NCI-H128 (cell line): ENCODE results near the gene KRT37.
"Not testable (repeated sequence)": the region's sequence is repeated elsewhere in the genome, so short reads cannot be mapped to it uniquely, and the experiment has no call there.

Experiments
- DNase-seq: peaks from one replicate; lab custom pipeline; 2025; ENCODE audit not compliant: unreplicated experiment; lab: John Stamatoyannopoulos, UW

The KRT37 gene

GRCh38 chr17:41407226-41407625 lies 17.2 kb downstream of the KRT37 start:
- DNase-seq: no peak

- DNase-seq: no peak
These were observed 18.2 kb downstream of the KRT37 start for GRCh38 chr17:41406205-41406604.

- no peak for DNase-seq
These were observed 20.2 kb downstream of the KRT37 start for GRCh38 chr17:41404024-41404671.

- no peak for DNase-seq
These were observed 20.9 kb downstream of the KRT37 start for GRCh38 chr17:41403404-41404023.

- no peak for DNase-seq
These were observed 22.2 kb downstream of the KRT37 start for GRCh38 chr17:41402161-41402560.

GRCh38 chr17:41396996-41397660 lies 27.3 kb downstream of the KRT37 start, which contains the start of gene KRT31:
TSS of gene KRT31 (minus strand) at chr17:41397608. CDS start at chr17:41397539, 69 bp downstream.
- no peak for DNase-seq

GRCh38 chr17:41396340-41396739 lies 28.0 kb downstream of the KRT37 start:
- no peak for DNase-seq

- no peak for DNase-seq
These were observed 28.8 kb downstream of the KRT37 start for GRCh38 chr17:41395611-41396010.

- not testable (repeated sequence) for DNase-seq
These were observed 29.3 kb downstream of the KRT37 start for GRCh38 chr17:41395044-41395443.

- no peak for DNase-seq
These were observed 30.0 kb downstream of the KRT37 start for GRCh38 chr17:41394254-41394996.

GRCh38 chr17:41393826-41394225 lies 30.6 kb downstream of the KRT37 start:
- DNase-seq: no peak

- DNase-seq: no peak
These were observed 31.1 kb downstream of the KRT37 start for GRCh38 chr17:41393294-41393693.

GRCh38 chr17:41392278-41392677 lies 32.1 kb downstream of the KRT37 start:
- no peak for DNase-seq

GRCh38 chr17:41391535-41391934 lies 32.9 kb downstream of the KRT37 start:
- no peak for DNase-seq

GRCh38 chr17:41390411-41390938 lies 33.9 kb downstream of the KRT37 start:
- no peak for DNase-seq

- no peak for DNase-seq
These were observed 36.7 kb downstream of the KRT37 start for GRCh38 chr17:41387670-41388069.

- DNase-seq: no peak
These were observed 38.2 kb downstream of the KRT37 start for GRCh38 chr17:41386227-41386626.

GRCh38 chr17:41383690-41384089 lies 40.7 kb downstream of the KRT37 start:
- no peak for DNase-seq

- no peak for DNase-seq
These were observed 42.0 kb downstream of the KRT37 start for GRCh38 chr17:41382394-41382793.

GRCh38 chr17:41381943-41382342 lies 42.4 kb downstream of the KRT37 start, which contains the start of gene KRT34:
TSS of gene KRT34 (minus strand) at chr17:41382306. CDS start at chr17:41382246, 60 bp downstream.
- DNase-seq: not testable (repeated sequence)

- not testable (repeated sequence) for DNase-seq
These were observed 44.3 kb downstream of the KRT37 start for GRCh38 chr17:41380091-41380490.
